ENCODE results near the gene FGF12.

The FGF12 gene

GRCh38 chr3:192382861-192383260 lies 344.5 kb downstream of the FGF12 start:
- DNase-seq (ENCODE audit: low read depth): no peak
- no peak for TF ChIP-seq CTCF (conservative IDR thresholded peaks at IDR 0.05; ENCODE audit: low read length)
- no peak overlapping the region for H3K4me3 ChIP-seq (ENCODE audit: low read length)

- no peak overlapping the region for H3K4me3 ChIP-seq (ENCODE audit: low read length)
- no peak for DNase-seq (ENCODE audit: low read depth)
- no peak for TF ChIP-seq CTCF (conservative IDR thresholded peaks at IDR 0.05; ENCODE audit: low read length)
Measured at GRCh38 chr3:192373586-192373985, 353.8 kb downstream of the FGF12 start.

GRCh38 chr3:192373032-192373431 lies 354.3 kb downstream of the FGF12 start:
- TF ChIP-seq CTCF (conservative IDR thresholded peaks at IDR 0.05; ENCODE audit: low read length): no peak
- no peak overlapping the region for H3K4me3 ChIP-seq (ENCODE audit: low read length)
- no peak for DNase-seq (ENCODE audit: low read depth)

- DNase-seq (ENCODE audit: low read depth): no peak
- no peak for TF ChIP-seq CTCF (conservative IDR thresholded peaks at IDR 0.05; ENCODE audit: low read length)
Measured at GRCh38 chr3:192372616-192373015, 354.7 kb downstream of the FGF12 start.

DNA sequence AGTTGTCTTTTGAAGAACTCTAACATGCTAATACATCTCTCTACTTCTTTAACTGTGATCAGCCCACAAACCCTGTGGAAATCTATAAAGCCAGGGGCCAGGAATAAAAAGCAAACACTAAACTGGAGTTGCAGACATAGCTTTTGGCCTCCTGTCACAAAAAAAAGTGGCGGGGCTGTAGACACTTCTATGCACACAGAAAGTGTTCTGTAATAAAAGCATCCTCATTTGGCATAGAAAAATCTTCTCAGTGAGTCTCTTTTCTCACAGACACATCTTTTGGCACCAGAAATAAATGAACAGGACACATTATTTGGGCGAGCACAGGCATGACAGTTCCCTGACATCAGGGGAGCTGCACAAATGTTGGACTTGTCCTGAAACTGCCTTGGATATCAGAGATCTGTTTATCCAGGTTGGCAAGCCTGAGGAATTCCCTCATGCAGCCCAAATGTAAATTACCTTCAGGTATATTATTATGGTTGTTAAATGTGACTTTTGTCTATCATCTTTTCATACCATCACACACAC lies 355.4 kb downstream of the FGF12 start:
- H3K4me3 ChIP-seq (ENCODE audit: low read length): no peak overlapping the region
- no peak for DNase-seq (ENCODE audit: low read depth)
- TF ChIP-seq CTCF (conservative IDR thresholded peaks at IDR 0.05; ENCODE audit: low read length): no peak

More at GRCh38 chr3:192372616-192373015, 354.7 kb downstream of the FGF12 start:
- no peak overlapping the region for H3K4me3 ChIP-seq (ENCODE audit: low read length)

DNA sequence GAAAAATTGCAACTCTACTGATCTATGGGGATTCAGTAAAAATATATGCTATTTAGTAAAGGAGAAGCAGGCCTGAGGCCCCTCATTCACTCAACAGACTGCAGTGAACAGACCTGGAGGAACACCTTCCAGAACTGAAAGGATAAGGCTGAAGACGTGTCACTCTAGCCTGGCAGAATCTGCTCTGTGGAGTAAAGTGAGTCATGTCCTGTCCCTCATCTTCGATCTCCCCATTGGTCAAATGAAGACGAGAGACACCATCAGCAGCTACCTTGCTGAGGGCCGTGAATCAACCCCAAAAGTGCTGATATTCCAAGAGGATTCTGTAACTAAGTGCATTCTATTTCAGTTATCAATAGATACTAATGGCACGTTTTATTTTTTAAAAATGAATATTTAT lies 359.7 kb downstream of the FGF12 start:
- no peak for TF ChIP-seq CTCF (conservative IDR thresholded peaks at IDR 0.05; ENCODE audit: low read length)
- no peak for DNase-seq (ENCODE audit: low read depth)
- H3K4me3 ChIP-seq (ENCODE audit: low read length): no peak overlapping the region

GRCh38 chr3:192366916-192367315 lies 360.4 kb downstream of the FGF12 start:
- no peak for DNase-seq (ENCODE audit: low read depth)
- H3K4me3 ChIP-seq (ENCODE audit: low read length): no peak overlapping the region
- no peak for TF ChIP-seq CTCF (conservative IDR thresholded peaks at IDR 0.05; ENCODE audit: low read length)
